ENCODE results near the gene SPEF1. TPM values are rescaled to one million over a fixed set of nuclear protein-coding genes. Genes with fewer than 3 reads are reported as not detected.
A peak's percentile ranks its signal among the peaks of the same experiment; 100 is the strongest.

SPEF1 gene
- polyA plus RNA-seq, 3 donors: 0.09 TPM; not detected in 2

DNA sequence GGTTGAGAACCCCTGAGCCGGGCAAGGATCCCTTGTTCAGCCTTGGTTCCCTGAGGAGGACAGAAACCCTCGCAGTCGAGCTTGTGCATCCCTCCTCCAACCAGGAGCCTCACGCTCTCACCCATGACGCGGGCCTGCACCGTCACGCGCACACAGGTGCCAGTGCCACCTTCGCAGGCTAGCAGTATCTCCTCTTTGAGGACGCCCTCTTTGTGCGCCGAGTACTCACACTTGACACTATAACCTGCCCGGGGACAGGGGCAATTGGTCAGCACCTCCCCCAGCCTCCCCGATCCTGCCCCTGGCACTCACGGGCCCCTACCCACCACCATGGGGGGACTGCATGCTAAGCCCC is 27.0 kb downstream of the SPEF1 start:
- H4K20me1 ChIP-seq (ENCODE audit: insufficient read depth, low read length): peaks cover 45% of the 10 kb centered on the region
- H3K36me3 ChIP-seq (replicated peaks in 1 of 2; ENCODE audit: control insufficient read depth in 1 of 2, insufficient read depth in 2 of 2, low read length in 2 of 2): peaks cover 44 to 68% of the 10 kb centered on the region in 2 donors
- peaks cover 0 to 4% (median 0%) of the 10 kb centered on the region in 3 donors for H3K27me3 Mint-ChIP-seq (ENCODE audit: low read depth in 3 of 3)
- H3K27ac Mint-ChIP-seq: peak overlapping the region in 3 of 7 donors; percentile 32 to 75 (median 50)
- DNase-seq: no peak
- no peaks in the 10 kb centered on the region for H3K27me3 ChIP-seq (ENCODE audit: control insufficient read depth in 2 of 2, insufficient read depth in 2 of 2, low read length in 2 of 2)
- H3K4me2 ChIP-seq (replicated peaks; ENCODE audit: extremely low read depth, low read length, poor library complexity, severe bottlenecking): no peak overlapping the region
- peaks cover 54 to 69% of the 10 kb centered on the region in 2 donors for H3K36me3 Mint-ChIP-seq
- 97% methylated on average over 16 of the region's 16 CpGs for WGBS (ENCODE audit: insufficient coverage)
- H3K4me3 Mint-ChIP-seq: no peak overlapping the region
- H3K4me1 ChIP-seq (ENCODE audit: control insufficient read depth in 1 of 2, insufficient read depth in 2 of 2, low read length in 2 of 2): peaks cover 24 to 50% of the 10 kb centered on the region in 2 donors
- peaks cover 40% of the 10 kb centered on the region for H3K4me1 Mint-ChIP-seq
- H3K4me3 ChIP-seq (replicated peaks in 1 of 3; ENCODE audit: low read depth in 2 of 3, low read length in 3 of 3): no peak overlapping the region
- H3K27ac ChIP-seq (ENCODE audit: low read depth in 1 of 2, low read length in 2 of 2): peak overlapping the region in 1 of 2 donors; percentile 48
- no peaks in the 10 kb centered on the region for H3K9me3 ChIP-seq (replicated peaks in 1 of 2; ENCODE audit: control insufficient read depth in 1 of 2, insufficient read depth in 1 of 2, low read length in 2 of 2)
- no peaks in the 10 kb centered on the region for H3K9me3 Mint-ChIP-seq
- H3K79me2 ChIP-seq (ENCODE audit: insufficient read depth, low read length): peaks cover 37% of the 10 kb centered on the region
- intact Hi-C loops (cut with micrococcal nuclease): no loop called here
- no peak overlapping the region for H3K9ac ChIP-seq (ENCODE audit: insufficient read depth, low read length, poor library complexity, severe bottlenecking)
- TF ChIP-seq CTCF (IDR thresholded peaks at IDR 0.05): no peak
- no peak overlapping the region for H2AFZ ChIP-seq (ENCODE audit: insufficient read depth, low read depth, low read length, poor library complexity, severe bottlenecking)

- no peaks in the 10 kb centered on the region for H3K27me3 ChIP-seq (ENCODE audit: control insufficient read depth in 2 of 2, insufficient read depth in 2 of 2, low read length in 2 of 2)
- WGBS (ENCODE audit: insufficient coverage): 90% methylated on average over 17 of the region's 26 CpGs
- no peaks in the 10 kb centered on the region for H3K9me3 ChIP-seq (replicated peaks in 1 of 2; ENCODE audit: control insufficient read depth in 1 of 2, insufficient read depth in 1 of 2, low read length in 2 of 2)
- H3K4me1 ChIP-seq (ENCODE audit: control insufficient read depth in 1 of 2, insufficient read depth in 2 of 2, low read length in 2 of 2): peaks cover 24 to 48% of the 10 kb centered on the region in 2 donors
- H3K27me3 Mint-ChIP-seq (ENCODE audit: low read depth in 3 of 3): peaks cover 0 to 4% (median 2%) of the 10 kb centered on the region in 3 donors
- peaks cover 31% of the 10 kb centered on the region for H3K79me2 ChIP-seq (ENCODE audit: insufficient read depth, low read length)
- H3K27ac ChIP-seq (ENCODE audit: low read depth in 1 of 2, low read length in 2 of 2): no peak overlapping the region
- H3K36me3 Mint-ChIP-seq: peaks cover 52 to 64% of the 10 kb centered on the region in 2 donors
- no peak overlapping the region for H3K4me3 ChIP-seq (replicated peaks in 1 of 3; ENCODE audit: low read depth in 2 of 3, low read length in 3 of 3)
- DNase-seq: no peak
- peaks cover 39% of the 10 kb centered on the region for H4K20me1 ChIP-seq (ENCODE audit: insufficient read depth, low read length)
- peaks cover 35% of the 10 kb centered on the region for H3K4me1 Mint-ChIP-seq
- intact Hi-C loops (cut with micrococcal nuclease): loop anchor here in 1 of 2 donors (1.0 kb wide), 1 partner anchor 102 kb away; no protein-coding TSS in a partner anchor
- H3K36me3 ChIP-seq (replicated peaks in 1 of 2; ENCODE audit: control insufficient read depth in 1 of 2, insufficient read depth in 2 of 2, low read length in 2 of 2): peaks cover 39 to 62% of the 10 kb centered on the region in 2 donors
- H3K9ac ChIP-seq (ENCODE audit: insufficient read depth, low read length, poor library complexity, severe bottlenecking): no peak overlapping the region
- no peak for TF ChIP-seq CTCF (IDR thresholded peaks at IDR 0.05)
- peak overlapping the region in 3 of 7 donors; percentile 13 to 71 (median 42) for H3K27ac Mint-ChIP-seq
- H2AFZ ChIP-seq (ENCODE audit: insufficient read depth, low read depth, low read length, poor library complexity, severe bottlenecking): no peak overlapping the region
- no peak overlapping the region for H3K4me3 Mint-ChIP-seq
- no peaks in the 10 kb centered on the region for H3K9me3 Mint-ChIP-seq
- no peak overlapping the region for H3K4me2 ChIP-seq (replicated peaks; ENCODE audit: extremely low read depth, low read length, poor library complexity, severe bottlenecking)
These were observed 27.6 kb downstream of the SPEF1 start for GRCh38 chr20:3753501-3754275.
